M059J (cell line): Measurements from ENCODE around the gene PINK1. TPM values are rescaled to one million over a fixed set of nuclear protein-coding genes. Genes with fewer than 3 reads are reported as not detected.

Experiments used
- DNase-seq: peaks from one replicate; pipeline ENCODE4 v3.0.0-alpha.2; 2012; ENCODE audit warnings: low read depth
- total RNA-seq: library from RNA; depleted of rRNA; stranded (reverse); fragments of >200 nt; shearing (Covaris generic); gene quantifications from 2 replicates; pipeline ENCODE4 v1.2.3, GENCODE V29; 2014

PINK1 gene
- total RNA-seq, 1 experiment from 2014 or later, result 194 TPM

DNA sequence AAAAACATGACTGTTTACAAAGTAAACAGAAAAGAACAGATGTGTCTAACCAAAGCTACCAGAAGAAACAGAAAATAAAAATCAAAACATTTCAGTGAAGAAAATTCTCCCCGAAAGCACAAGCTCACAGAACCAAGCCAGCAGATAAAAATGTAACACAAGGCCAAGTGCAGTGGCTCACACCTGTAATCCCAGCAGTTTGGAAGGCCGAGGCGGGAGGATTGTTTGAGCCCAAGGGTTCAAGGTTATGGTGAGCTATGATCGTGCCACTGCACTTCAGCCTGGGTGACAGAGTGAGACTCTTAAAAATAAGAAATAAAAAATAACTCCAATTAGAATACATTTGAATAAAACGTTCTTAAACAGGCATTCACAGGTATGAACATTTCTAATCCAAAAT lies 47.0 kb downstream of the PINK1 start:
- DNase-seq, result no peak

- DNase-seq, result no peak
These were observed 48.7 kb downstream of the PINK1 start for GRCh38 chr1:20681999-20682398.

DNA sequence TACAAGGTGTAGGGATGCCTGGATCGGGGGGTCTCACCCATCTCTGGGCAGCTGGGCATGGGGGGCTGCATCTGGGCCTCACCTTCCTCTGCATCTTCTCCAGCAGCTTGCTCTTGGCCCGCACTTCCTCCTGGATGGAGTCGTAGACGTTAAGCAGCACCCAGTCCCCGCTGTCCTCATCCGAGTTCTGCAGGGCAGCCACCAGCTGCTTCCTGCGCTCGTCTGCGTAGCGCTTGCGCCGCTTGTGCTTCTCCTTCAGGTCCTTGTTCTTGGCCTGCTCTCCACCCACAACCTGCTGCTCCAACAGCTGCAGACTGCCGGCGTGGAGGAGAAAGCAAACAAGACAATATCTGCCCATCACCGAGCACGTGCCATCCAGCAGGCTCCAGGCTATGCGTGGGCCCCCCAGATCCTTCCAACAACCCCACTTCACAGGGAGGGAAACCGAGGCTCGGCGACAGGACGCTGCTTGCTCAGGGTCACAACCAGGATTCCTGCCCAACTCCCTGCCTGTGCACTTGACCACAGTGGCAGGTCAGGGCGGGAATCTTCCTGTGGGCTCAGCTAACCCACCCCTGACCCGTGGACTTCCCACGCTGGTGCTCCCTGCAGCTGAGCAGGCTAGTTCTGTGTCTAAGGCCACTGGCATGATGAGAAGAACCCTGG lies 49.4 kb downstream of the PINK1 start:
- DNase-seq, result no peak

DNA sequence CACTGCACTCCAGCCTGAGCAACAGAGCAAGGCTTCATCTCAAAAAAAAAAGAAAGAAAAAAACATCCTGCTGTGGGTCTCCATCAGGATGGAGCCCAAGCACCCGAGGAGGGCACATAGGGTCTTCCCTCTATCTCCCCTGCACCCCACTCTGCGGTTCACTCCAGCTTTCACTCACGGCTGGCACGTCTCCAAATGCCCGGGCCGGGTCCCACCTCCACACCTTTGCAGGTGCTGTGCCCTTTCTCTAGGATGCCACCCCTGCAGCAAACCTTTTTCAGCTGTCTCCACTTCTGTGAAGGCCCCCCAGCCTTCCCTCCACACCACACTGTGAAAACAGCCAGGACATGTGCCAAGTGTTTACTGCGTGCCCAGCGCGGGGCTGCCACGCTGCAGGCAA lies 50.4 kb downstream of the PINK1 start:
- DNase-seq, result no peak

DNA sequence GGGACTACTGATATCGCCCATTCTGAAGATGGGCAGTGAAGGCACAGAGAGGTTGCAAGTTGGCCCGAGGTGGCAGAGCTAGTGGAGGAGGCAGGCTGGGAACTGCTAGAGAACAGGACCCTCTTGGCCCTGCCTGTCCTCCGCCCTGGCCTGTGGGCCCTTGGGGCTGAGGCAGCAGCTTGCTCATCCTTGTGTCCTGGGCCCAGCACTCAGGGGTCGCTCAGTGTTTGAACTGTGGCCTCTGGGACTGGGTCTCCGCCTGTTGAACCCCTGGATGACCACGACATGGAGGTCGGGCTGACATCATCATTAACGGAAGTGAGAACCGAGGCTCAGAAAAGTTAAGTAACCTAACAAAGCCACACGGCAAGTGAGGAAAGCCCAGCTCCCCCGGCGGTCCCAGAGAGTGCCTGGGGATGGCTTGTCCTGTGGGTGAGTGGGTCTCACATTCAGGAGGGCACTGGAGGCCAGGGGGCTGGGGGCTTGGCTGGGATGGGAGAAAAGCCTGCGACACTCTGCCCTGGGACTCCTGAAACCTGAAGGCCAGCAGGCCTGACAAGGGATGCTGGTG lies 50.9 kb downstream of the PINK1 start:
- no peak for DNase-seq

GRCh38 chr1:20684651-20685050 lies 51.4 kb downstream of the PINK1 start:
- DNase-seq, result no peak

GRCh38 chr1:20685099-20685662 lies 51.9 kb downstream of the PINK1 start:
- no peak for DNase-seq

DNA sequence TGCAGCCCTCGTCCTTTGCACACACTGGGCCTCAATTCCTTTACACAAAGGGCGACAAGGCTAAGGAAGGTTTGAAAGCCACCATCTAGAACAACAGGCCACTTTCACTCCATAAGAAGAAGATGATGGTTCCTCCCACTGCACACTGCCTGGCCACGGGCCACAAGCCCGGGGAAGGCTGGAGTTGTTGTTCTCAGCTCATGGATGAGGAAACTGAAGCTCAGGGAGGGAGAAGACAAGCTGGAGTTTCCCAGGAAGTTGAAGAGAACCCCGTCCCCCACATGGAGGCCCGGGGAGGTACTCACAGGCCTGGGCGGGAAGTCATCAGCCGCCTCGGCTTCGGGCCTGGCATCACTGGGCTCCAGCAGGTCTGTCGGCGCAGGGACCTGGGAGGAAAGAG lies 52.5 kb downstream of the PINK1 start:
- no peak for DNase-seq

DNA sequence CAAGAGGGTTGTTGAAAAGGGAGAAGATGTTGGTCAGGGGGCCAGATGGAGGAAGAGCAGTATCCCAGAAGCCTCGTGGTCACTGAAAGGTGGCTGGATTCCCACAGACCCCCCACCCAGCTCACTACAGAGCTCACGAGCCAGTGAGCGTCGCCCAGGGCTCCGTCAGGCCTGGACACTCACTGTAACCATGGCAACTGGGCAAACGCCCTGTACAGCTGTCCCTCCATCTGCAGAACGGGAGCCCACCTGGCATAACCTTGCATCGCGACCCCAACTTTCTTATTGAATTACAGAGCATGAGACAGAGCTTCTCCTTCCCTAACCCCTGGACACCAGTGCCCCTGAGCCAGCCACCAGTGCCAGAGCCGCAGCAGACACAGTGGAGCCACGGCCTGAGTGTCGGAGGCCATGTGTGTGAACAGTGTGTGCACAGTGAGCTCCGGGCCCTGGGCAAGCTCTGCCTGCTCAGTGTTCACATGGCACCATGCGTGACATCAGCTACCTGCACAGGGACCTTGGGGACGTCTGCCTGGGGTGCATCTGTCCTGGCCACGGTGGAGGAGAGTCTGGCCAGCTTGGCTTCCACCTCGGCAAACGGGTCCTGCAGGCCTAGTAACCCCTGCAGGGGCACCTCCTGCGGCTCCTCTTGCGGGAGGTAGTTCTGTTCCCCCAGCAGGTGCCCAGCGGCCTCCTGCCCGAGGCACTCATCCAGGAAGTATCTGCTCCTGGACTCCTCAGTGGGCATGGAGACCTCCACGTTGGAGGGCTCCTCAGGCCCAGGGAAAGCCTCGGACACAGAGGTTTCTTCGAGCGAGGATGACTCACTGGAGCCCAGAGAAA lies 53.8 kb downstream of the PINK1 start:
- no peak for DNase-seq

- no peak for DNase-seq
These were observed 56.4 kb downstream of the PINK1 start for GRCh38 chr1:20689645-20690056.

- no peak for DNase-seq
These were observed 58.6 kb downstream of the PINK1 start for GRCh38 chr1:20691872-20692271.

- no peak for DNase-seq
These were observed 60.4 kb downstream of the PINK1 start for GRCh38 chr1:20693623-20694022.

DNA sequence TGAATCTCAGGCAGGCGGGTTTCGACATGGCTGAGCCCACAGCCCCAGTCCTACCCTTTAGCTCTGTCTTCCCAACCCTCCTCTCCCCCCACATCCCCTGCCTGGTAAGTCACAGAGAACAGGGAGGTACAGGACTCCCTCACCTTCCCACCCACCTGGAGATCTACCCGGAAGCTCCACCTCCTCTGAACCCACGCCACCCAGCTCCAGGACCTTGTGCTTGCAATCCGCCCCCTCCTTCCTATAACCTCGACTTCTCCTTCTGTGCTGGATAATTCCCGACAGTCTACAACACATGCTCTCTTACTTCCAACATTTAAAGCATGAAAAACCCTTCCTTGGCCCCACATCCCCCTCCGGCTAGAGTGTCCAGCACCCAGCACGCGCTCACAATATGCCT lies 62.3 kb downstream of the PINK1 start:
- DNase-seq, result no peak

- DNase-seq, result peak; percentile 96
These were observed 63.4 kb downstream of the PINK1 start for GRCh38 chr1:20696397-20697333.

- DNase-seq, result no peak
These were observed 64.3 kb downstream of the PINK1 start for GRCh38 chr1:20697563-20697962.

- peak; percentile 77 for DNase-seq
These were observed 65.1 kb downstream of the PINK1 start for GRCh38 chr1:20698195-20698910.

DNA sequence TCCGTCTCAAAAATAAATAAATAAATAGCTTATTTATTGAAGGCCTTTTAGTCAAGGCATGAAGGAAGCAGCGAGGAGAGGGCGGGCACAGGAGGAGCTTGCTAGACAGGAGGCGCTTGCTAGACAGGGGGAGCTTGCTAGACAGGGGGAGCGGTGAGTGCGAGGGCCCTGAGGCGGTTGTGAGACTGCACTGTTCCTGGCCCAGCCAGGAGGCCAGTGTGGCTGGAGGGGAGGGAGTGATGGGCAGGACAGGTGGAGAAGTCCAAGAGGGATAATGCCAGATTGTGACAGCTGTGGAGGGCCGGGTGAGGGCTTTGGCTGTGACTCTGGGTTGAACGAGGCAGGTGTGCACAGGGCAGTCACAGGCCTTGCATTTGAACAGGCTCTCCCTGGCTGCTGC lies 66.3 kb downstream of the PINK1 start:
- no peak for DNase-seq

DNA sequence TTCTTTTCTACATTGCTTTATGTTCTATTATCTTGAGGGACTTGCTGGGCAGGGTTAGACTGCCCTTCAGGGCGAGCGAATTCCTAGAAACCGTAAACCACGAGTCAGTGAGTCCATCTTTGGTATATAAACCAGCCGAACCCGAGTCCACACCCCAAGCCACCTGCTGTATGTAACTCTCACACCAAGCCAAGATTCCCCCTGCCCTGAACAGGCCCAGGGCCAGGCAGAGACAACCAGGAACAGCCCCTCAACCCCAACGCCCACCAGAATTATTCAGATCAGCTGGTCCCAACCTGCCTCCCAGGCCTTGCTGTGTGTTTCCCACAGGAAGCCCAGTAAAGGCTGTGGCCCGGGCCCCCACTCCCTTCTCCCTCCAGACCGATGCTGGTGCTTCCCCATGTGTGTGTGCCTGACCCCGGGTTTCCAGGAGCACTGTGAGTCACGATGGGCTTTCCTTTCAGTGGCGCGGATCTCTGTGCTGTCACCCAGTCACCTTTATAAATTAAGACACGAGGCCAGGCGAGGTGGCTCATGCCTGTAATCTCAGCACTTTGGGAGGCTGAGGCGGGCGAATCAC lies 67.5 kb downstream of the PINK1 start:
- DNase-seq, result no peak
